CD4-positive, CD25-positive, alpha-beta regulatory T cell (primary cell): ENCODE results near the gene ZEB1. TPM values are rescaled to one million over a fixed set of nuclear protein-coding genes. Genes with fewer than 3 reads are reported as not detected.

Source experiments
- ATAC-seq, 2 donors: fragments of 150-1000 bp; cut with Tn5 transposase; one replicate each; pipeline ENCODE4 v1.10.0; 2021; ENCODE audit warnings: low read depth in 2 of 2, moderate number of reproducible peaks in 2 of 2, moderate library complexity in 1 of 2
- DNase-seq, 3 donors: peaks; one replicate each; pipeline versions ENCODE4 v3.0.0 to v3.0.0-alpha.2; 2012 to 2022; ENCODE audit warnings: mixed read lengths in 1 of 3
- H3K27ac ChIP-seq: one replicate; pipeline ENCODE4 v1.7.0; 2013; ENCODE audit warnings: mild to moderate bottlenecking, low read length; ENCODE audit not compliant: insufficient read depth, poor library complexity, severe bottlenecking
- H3K27me3 ChIP-seq: one replicate; pipeline ENCODE4 v1.7.0; 2013; ENCODE audit warnings: low read length; ENCODE audit not compliant: control insufficient read depth, insufficient read depth
- H3K36me3 ChIP-seq: one replicate; pipeline ENCODE4 v1.7.0; 2013; ENCODE audit warnings: mild to moderate bottlenecking, low read length, moderate library complexity; ENCODE audit not compliant: control insufficient read depth, insufficient read depth
- H3K4me1 ChIP-seq: 2 replicates; pipeline ENCODE4 v1.7.0; 2013; ENCODE audit warnings: mild to moderate bottlenecking, low read length; ENCODE audit not compliant: insufficient read depth, control insufficient read depth, poor library complexity, severe bottlenecking
- H3K4me3 ChIP-seq: one replicate; pipeline ENCODE4 v1.7.0; 2013; ENCODE audit warnings: low read depth, mild to moderate bottlenecking, low read length, moderate library complexity
- H3K9me3 ChIP-seq, 2 experiments: 1 replicate in 1 of 2; 2 replicates in 1 of 2; pipeline ENCODE4 v1.7.0; 2013; ENCODE audit warnings: low read length in 2 of 2, mild to moderate bottlenecking in 1 of 2, moderate library complexity in 1 of 2; ENCODE audit not compliant: control insufficient read depth in 2 of 2
- H3K27ac Mint-ChIP-seq, 3 donors: one replicate each; pipeline ENCODE4 v1.8.0; 2020 to 2022; ENCODE audit warnings: mild to moderate bottlenecking in 3 of 3, mixed read lengths in 3 of 3, moderate library complexity in 2 of 3
- H3K27me3 Mint-ChIP-seq: one replicate; pipeline ENCODE4 v1.8.0; 2022; ENCODE audit warnings: mild to moderate bottlenecking, mixed read lengths
- H3K36me3 Mint-ChIP-seq: one replicate; pipeline ENCODE4 v1.8.0; 2020; ENCODE audit warnings: mixed read lengths
- H3K4me1 Mint-ChIP-seq, 4 donors: one replicate each; pipeline ENCODE4 v1.8.0; 2020 to 2022; ENCODE audit warnings: mixed read lengths in 4 of 4, mild to moderate bottlenecking in 1 of 4
- H3K4me3 Mint-ChIP-seq, 4 donors: one replicate each; pipeline ENCODE4 v1.8.0; 2020 to 2022; ENCODE audit warnings: mild to moderate bottlenecking in 4 of 4, mixed read lengths in 4 of 4, moderate library complexity in 3 of 4
- H3K9me3 Mint-ChIP-seq, 7 donors: one replicate each; pipeline ENCODE4 v1.8.0; 2020 to 2022; ENCODE audit warnings: mixed read lengths in 7 of 7, mild to moderate bottlenecking in 3 of 7, moderate library complexity in 2 of 7
- polyA plus RNA-seq, 4 donors: library from polyadenylated mRNA; unstranded; fragments of 300-500 nt; fragmentation: Illumina TruSeq; gene quantifications; one replicate each; pipeline ENCODE4 v1.2.3, GENCODE V29; 2021
- total RNA-seq: library from RNA; stranded (reverse); gene quantifications from one replicate; pipeline ENCODE4 v1.2.3, GENCODE V29; 2022

The ZEB1 gene
- total and polyA plus RNA-seq, 5 donors from 2014 or later = 26.2 to 150 (median 30.8) TPM

DNA sequence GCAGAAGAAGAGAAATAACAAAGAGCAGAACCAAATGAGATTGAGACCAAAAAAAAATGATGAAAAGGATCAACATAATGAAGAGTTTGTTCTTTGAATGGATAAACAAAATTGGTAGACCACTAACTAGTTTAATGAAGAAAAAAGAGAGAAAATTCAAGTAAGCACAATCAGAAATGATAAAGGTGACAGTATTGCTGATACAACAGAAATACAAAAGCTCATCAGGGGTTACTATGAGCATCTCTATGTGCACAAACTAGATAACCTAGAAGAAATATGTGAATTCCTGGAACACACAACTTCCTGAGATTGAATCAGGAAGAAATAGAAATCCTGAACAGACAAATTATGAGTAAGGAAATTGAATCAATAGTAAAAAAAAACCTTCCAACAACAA lies 157.1 kb downstream of the ZEB1 start:
- Mint-ChIP-seq H3K4me1 (peaks cover 11 to 29% (median 24%) of the 10 kb centered on the region in 4 donors), H3K36me3 (peaks cover 12% of the 10 kb centered on the region), H3K9me3 (peaks cover 3 to 25% (median 5%) of the 10 kb centered on the region in 7 donors), H3K4me3 (no peak overlapping the region), H3K27me3 (no peaks in the 10 kb centered on the region), H3K27ac (peak overlapping the region in 1 of 3 donors; percentile 50)
- DNase-seq (no peak), ATAC-seq (no peak)
- H3K4me3 ChIP-seq = no peak overlapping the region
- H3K4me1 ChIP-seq = no peaks in the 10 kb centered on the region
- H3K36me3 ChIP-seq = no peaks in the 10 kb centered on the region
- H3K27me3 ChIP-seq = no peaks in the 10 kb centered on the region
- peaks cover 12 to 14% of the 10 kb centered on the region in 2 experiments for H3K9me3 ChIP-seq
- no peak overlapping the region for H3K27ac ChIP-seq

DNA sequence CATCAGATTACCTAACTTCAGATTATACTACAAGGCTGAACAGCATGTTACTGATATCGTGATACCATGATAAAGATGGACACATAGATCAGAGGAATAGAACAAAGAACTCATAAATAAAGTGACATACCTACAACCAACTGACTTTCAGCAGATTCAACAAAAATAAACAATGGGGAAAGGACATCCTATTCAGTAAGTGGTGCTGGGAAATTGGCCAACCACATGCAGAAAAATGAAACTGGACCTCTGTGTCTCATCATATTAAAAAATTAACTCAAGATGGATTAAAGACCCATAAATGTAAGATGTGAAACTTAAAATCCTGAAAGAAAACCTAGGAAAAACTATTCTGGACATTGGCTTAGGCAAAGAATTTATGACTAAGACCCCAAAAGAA lies 158.6 kb downstream of the ZEB1 start:
- ATAC-seq (no peak), DNase-seq (no peak)
- no peaks in the 10 kb centered on the region for H3K27me3 Mint-ChIP-seq
- no peak overlapping the region for H3K4me3 ChIP-seq
- H3K27ac Mint-ChIP-seq = no peak overlapping the region
- H3K4me3 Mint-ChIP-seq = peak overlapping the region in 1 of 4 donors; percentile 77
- peaks cover 3 to 25% (median 5%) of the 10 kb centered on the region in 7 donors for H3K9me3 Mint-ChIP-seq
- peaks cover 5% of the 10 kb centered on the region for H3K36me3 ChIP-seq
- H3K4me1 ChIP-seq = no peaks in the 10 kb centered on the region
- peaks cover 11 to 29% (median 25%) of the 10 kb centered on the region in 4 donors for H3K4me1 Mint-ChIP-seq
- H3K36me3 Mint-ChIP-seq = peaks cover 12% of the 10 kb centered on the region
- peaks cover 12 to 14% of the 10 kb centered on the region in 2 experiments for H3K9me3 ChIP-seq
- no peak overlapping the region for H3K27ac ChIP-seq
- H3K27me3 ChIP-seq = no peaks in the 10 kb centered on the region

GRCh38 chr10:31479752-31480151 lies 160.7 kb downstream of the ZEB1 start:
- H3K9me3 Mint-ChIP-seq = peaks cover 5 to 31% (median 5%) of the 10 kb centered on the region in 7 donors
- H3K27ac Mint-ChIP-seq = no peak overlapping the region
- peaks cover 12% of the 10 kb centered on the region for H3K36me3 Mint-ChIP-seq
- H3K4me3 ChIP-seq = no peak overlapping the region
- peaks cover 5% of the 10 kb centered on the region for H3K36me3 ChIP-seq
- no peaks in the 10 kb centered on the region for H3K4me1 ChIP-seq
- no peak overlapping the region for H3K4me3 Mint-ChIP-seq
- peaks cover 12 to 14% of the 10 kb centered on the region in 2 experiments for H3K9me3 ChIP-seq
- no peak for ATAC-seq
- DNase-seq = peak in 2 of 3 donors; percentile 24 to 26
- H3K27me3 ChIP-seq = no peaks in the 10 kb centered on the region
- peaks cover 11 to 34% (median 29%) of the 10 kb centered on the region in 4 donors for H3K4me1 Mint-ChIP-seq
- no peaks in the 10 kb centered on the region for H3K27me3 Mint-ChIP-seq
- H3K27ac ChIP-seq = no peak overlapping the region

GRCh38 chr10:31483546-31483945 lies 164.5 kb downstream of the ZEB1 start:
- Mint-ChIP-seq H3K4me1 (peaks cover 11 to 21% (median 16%) of the 10 kb centered on the region in 4 donors), H3K27me3 (no peaks in the 10 kb centered on the region), H3K36me3 (peaks cover 13% of the 10 kb centered on the region), H3K27ac (no peak overlapping the region), H3K9me3 (peaks cover 0 to 14% (median 3%) of the 10 kb centered on the region in 7 donors), H3K4me3 (no peak overlapping the region)
- DNase-seq (no peak), ATAC-seq (no peak)
- Histone ChIP-seq H3K9me3 (no peaks in the 10 kb centered on the region), H3K27me3 (no peaks in the 10 kb centered on the region), H3K27ac (no peak overlapping the region), H3K36me3 (peaks cover 5% of the 10 kb centered on the region), H3K4me1 (no peaks in the 10 kb centered on the region), H3K4me3 (no peak overlapping the region)

GRCh38 chr10:31484431-31485135 lies 165.6 kb downstream of the ZEB1 start:
- H3K27ac Mint-ChIP-seq = no peak overlapping the region
- peaks cover 2 to 13% (median 12%) of the 10 kb centered on the region in 4 donors for H3K4me1 Mint-ChIP-seq
- peaks cover 0 to 18% (median 8%) of the 10 kb centered on the region in 7 donors for H3K9me3 Mint-ChIP-seq
- no peak for ATAC-seq
- H3K4me3 Mint-ChIP-seq = no peak overlapping the region
- H3K4me3 ChIP-seq = no peak overlapping the region
- no peak overlapping the region for H3K27ac ChIP-seq
- no peaks in the 10 kb centered on the region for H3K27me3 Mint-ChIP-seq
- no peaks in the 10 kb centered on the region for H3K4me1 ChIP-seq
- no peaks in the 10 kb centered on the region for H3K27me3 ChIP-seq
- DNase-seq = no peak
- peaks cover 0 to 4% of the 10 kb centered on the region in 2 experiments for H3K9me3 ChIP-seq
- peaks cover 16% of the 10 kb centered on the region for H3K36me3 Mint-ChIP-seq
- peaks cover 5% of the 10 kb centered on the region for H3K36me3 ChIP-seq

GRCh38 chr10:31490858-31491504 lies 172.0 kb downstream of the ZEB1 start:
- H3K4me1 ChIP-seq = no peaks in the 10 kb centered on the region
- H3K4me3 Mint-ChIP-seq = no peak overlapping the region
- DNase-seq (peak in 2 of 3 donors; percentile 29 to 63), ATAC-seq (no peak)
- peaks cover 6% of the 10 kb centered on the region for H3K36me3 ChIP-seq
- peaks cover 0 to 33% (median 17%) of the 10 kb centered on the region in 4 donors for H3K4me1 Mint-ChIP-seq
- H3K27ac ChIP-seq = no peak overlapping the region
- peaks cover 0 to 11% (median 4%) of the 10 kb centered on the region in 7 donors for H3K9me3 Mint-ChIP-seq
- H3K27me3 ChIP-seq = no peaks in the 10 kb centered on the region
- H3K27ac Mint-ChIP-seq = no peak overlapping the region
- peaks cover 24% of the 10 kb centered on the region for H3K36me3 Mint-ChIP-seq
- no peaks in the 10 kb centered on the region for H3K27me3 Mint-ChIP-seq
- peaks cover 0 to 6% of the 10 kb centered on the region in 2 experiments for H3K9me3 ChIP-seq
- H3K4me3 ChIP-seq = no peak overlapping the region

DNA sequence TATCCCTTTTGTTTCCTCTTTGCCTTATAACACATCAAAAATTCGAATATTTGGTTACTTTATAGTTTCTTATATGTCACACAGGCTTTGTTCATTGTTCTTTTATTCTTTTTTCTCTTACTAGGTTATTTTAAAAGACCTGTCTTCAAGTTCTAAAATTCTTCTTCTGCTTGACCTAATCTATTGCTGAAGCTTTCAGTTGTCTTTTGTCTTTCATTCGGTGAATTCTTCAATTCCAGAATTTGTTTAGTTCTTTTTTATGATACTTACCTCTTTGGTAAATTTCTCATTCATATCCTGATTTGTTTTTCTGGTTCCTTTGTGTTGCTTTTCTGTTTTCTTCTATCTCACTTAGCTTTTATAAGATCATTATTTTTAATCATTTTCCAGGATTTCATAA lies 188.4 kb downstream of the ZEB1 start:
- Histone ChIP-seq H3K4me3 (no peak overlapping the region), H3K4me1 (no peaks in the 10 kb centered on the region), H3K27ac (no peak overlapping the region), H3K36me3 (peaks cover 78% of the 10 kb centered on the region), H3K27me3 (no peaks in the 10 kb centered on the region), H3K9me3 (peaks cover 26 to 29% of the 10 kb centered on the region in 2 experiments)
- Mint-ChIP-seq H3K9me3 (peaks cover 0 to 47% (median 17%) of the 10 kb centered on the region in 7 donors), H3K27ac (no peak overlapping the region), H3K4me1 (peaks cover 5 to 31% (median 13%) of the 10 kb centered on the region in 4 donors), H3K4me3 (no peak overlapping the region), H3K27me3 (no peaks in the 10 kb centered on the region), H3K36me3 (peaks cover 67% of the 10 kb centered on the region)
- DNase-seq (no peak), ATAC-seq (no peak)
